ENCODE results near the gene KCNB1. TPM values are rescaled to one million over a fixed set of nuclear protein-coding genes. Genes with fewer than 3 reads are reported as not detected.

KCNB1 gene
- total RNA-seq, 1 experiment from 2014 or later, result 0.09 TPM

DNA sequence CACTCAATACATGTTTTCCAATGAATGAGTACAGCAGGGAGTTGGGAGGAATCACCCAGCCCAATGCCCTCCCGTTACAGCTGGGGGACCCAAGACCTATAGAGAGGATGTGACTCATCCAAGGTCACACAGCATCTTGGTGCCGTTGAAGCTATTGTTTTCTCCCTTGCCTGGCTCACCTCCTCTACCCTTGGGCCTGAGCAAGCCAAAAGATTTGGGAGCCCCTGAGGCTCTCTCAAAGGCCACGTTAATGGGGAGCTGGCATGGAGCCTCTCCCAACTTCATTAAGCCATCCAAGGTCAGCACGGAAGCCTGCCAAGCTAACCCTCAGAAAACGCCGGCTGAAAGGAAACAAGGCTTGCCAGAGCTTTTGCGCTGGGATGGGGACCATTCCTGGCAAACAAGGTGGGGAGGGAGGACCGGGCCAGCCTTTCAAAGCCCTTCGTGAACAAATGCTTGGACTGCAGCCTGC lies 30.4 kb downstream of the KCNB1 start:
- ChIA-PET POLR2A (no interaction called here), CTCF (interaction anchor here (1.2 kb wide), 1 partner anchor 90 kb away, joined by 3 read pairs; no protein-coding TSS in a partner anchor)
- intact Hi-C loops (cut with micrococcal nuclease; ENCODE audit: unreplicated experiment), result no loop called here
- peaks cover 26% of the 10 kb centered on the region for H3K27me3 Mint-ChIP-seq (ENCODE audit: insufficient read depth, unreplicated experiment)
- BruUV-seq (replicated peaks), result no TSS peak
- H3K27ac Mint-ChIP-seq (ENCODE audit: unreplicated experiment), result no peak overlapping the region
- H3K4me1 ChIP-seq, result no peaks in the 10 kb centered on the region
- H3K36me3 ChIP-seq (ENCODE audit: control insufficient read depth, insufficient read depth, low read length), result no peaks in the 10 kb centered on the region
- no peaks in the 10 kb centered on the region for H3K9me3 ChIP-seq
- no peaks in the 10 kb centered on the region for H3K36me3 Mint-ChIP-seq (ENCODE audit: insufficient read depth, unreplicated experiment)
- peaks cover 1% of the 10 kb centered on the region; the same call in 1 of the 2 replicates for H3K27me3 ChIP-seq (replicated peaks; ENCODE audit: control insufficient read depth, insufficient read depth, low read length)
- H3K4me3 Mint-ChIP-seq (ENCODE audit: unreplicated experiment), result no peak overlapping the region
- no peak for DNase-seq
- TF ChIP-seq, protein P1, sequence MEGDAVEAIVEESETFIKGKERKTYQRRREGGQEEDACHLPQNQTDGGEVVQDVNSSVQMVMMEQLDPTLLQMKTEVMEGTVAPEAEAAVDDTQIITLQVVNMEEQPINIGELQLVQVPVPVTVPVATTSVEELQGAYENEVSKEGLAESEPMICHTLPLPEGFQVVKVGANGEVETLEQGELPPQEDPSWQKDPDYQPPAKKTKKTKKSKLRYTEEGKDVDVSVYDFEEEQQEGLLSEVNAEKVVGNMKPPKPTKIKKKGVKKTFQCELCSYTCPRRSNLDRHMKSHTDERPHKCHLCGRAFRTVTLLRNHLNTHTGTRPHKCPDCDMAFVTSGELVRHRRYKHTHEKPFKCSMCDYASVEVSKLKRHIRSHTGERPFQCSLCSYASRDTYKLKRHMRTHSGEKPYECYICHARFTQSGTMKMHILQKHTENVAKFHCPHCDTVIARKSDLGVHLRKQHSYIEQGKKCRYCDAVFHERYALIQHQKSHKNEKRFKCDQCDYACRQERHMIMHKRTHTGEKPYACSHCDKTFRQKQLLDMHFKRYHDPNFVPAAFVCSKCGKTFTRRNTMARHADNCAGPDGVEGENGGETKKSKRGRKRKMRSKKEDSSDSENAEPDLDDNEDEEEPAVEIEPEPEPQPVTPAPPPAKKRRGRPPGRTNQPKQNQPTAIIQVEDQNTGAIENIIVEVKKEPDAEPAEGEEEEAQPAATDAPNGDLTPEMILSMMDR (IDR thresholded peaks at IDR 0.05; ENCODE audit: insufficient read depth in 1 of 2, low read depth in 1 of 2, low read length in 1 of 2, severe bottlenecking in 1 of 2, unreplicated experiment in 1 of 2), result no peak
- no peak overlapping the region for H3K4me3 ChIP-seq (ENCODE audit: low read depth, low read length)
- no peaks in the 10 kb centered on the region for H3K9me3 Mint-ChIP-seq (ENCODE audit: unreplicated experiment)
- H3K4me1 Mint-ChIP-seq (ENCODE audit: low read depth, unreplicated experiment), result no peaks in the 10 kb centered on the region

DNA sequence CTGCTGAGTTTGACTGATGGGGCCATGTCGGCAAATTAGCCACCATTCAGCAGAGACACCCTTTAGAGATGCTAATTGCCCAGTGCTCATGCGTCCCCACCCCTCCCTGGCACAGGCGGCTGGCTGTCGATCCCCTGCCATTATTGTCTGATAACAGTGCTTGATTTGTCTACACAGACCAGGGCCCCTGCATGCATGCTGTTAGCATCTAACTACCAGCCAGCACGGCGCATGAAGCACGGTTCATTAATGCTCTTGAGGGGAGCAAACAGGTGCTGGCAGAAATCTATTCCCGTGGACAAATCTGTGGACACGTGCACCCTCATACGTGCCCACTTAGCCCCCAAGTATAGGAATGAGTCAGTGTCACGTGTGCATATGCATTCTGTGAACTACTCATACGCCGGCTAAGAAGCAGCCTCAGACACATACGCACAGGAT lies 32.2 kb downstream of the KCNB1 start:
- POLR2A ChIA-PET, result no interaction called here
- no peaks in the 10 kb centered on the region for H3K4me1 Mint-ChIP-seq (ENCODE audit: low read depth, unreplicated experiment)
- H3K27ac Mint-ChIP-seq (ENCODE audit: unreplicated experiment), result no peak overlapping the region

DNA sequence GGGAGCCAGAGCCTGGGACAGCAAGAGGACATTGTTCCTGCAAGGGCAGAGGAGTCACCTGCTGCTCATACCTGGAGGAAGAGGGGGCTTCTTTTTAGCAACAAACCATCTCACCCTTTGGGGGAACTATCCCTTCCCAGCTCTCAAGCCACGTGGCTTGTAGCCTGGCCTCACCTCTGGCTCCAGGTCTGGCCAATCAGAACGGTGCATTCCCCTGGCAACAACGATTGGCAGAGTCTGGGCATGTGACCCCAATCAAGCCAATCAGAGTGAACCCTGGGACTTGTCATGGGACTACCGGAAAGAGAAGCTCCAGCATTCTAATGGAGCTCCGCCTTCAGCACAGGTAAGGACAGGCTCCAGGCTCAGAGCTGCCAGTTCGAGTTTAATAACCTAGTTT lies 33.6 kb downstream of the KCNB1 start:
- DNase-seq, result peak; percentile 68 to 81
- H3K4me3 ChIP-seq (ENCODE audit: low read depth, low read length), result no peak overlapping the region
- POLR2A ChIA-PET, result interaction anchor here (0.5 kb wide), 2 partner anchors 171 to 308 kb away, joined by 3 read pairs; partner anchors contain the start of gene ZNFX1
- H3K36me3 ChIP-seq (ENCODE audit: control insufficient read depth, insufficient read depth, low read length), result no peaks in the 10 kb centered on the region
- H3K9me3 Mint-ChIP-seq (ENCODE audit: unreplicated experiment), result no peaks in the 10 kb centered on the region
- no peak overlapping the region for H3K27ac Mint-ChIP-seq (ENCODE audit: unreplicated experiment)
- H3K4me1 ChIP-seq, result no peaks in the 10 kb centered on the region
- H3K27me3 ChIP-seq (replicated peaks; ENCODE audit: control insufficient read depth, insufficient read depth, low read length), result peaks cover under 1% of the 10 kb centered on the region; the same call in 1 of the 2 replicates
- no peak overlapping the region for H3K4me3 Mint-ChIP-seq (ENCODE audit: unreplicated experiment)
- H3K27me3 Mint-ChIP-seq (ENCODE audit: insufficient read depth, unreplicated experiment), result peaks cover 26% of the 10 kb centered on the region
- TF ChIP-seq, protein P1 (IDR thresholded peaks at IDR 0.05; ENCODE audit: insufficient read depth in 1 of 2, low read depth in 1 of 2, low read length in 1 of 2, severe bottlenecking in 1 of 2, unreplicated experiment in 1 of 2), result no peak
- intact Hi-C loops (cut with micrococcal nuclease; ENCODE audit: unreplicated experiment), result no loop called here
- H3K9me3 ChIP-seq, result no peaks in the 10 kb centered on the region
- no peaks in the 10 kb centered on the region for H3K36me3 Mint-ChIP-seq (ENCODE audit: insufficient read depth, unreplicated experiment)
- H3K4me1 Mint-ChIP-seq (ENCODE audit: low read depth, unreplicated experiment), result no peaks in the 10 kb centered on the region
- BruUV-seq (replicated peaks), result no TSS peak
- CTCF ChIA-PET, result interaction anchor here (0.7 kb wide), 1 partner anchor 35 kb away, joined by 3 read pairs; no protein-coding TSS in a partner anchor

More for the DNA sequence above, 32.2 kb downstream of the KCNB1 start:
- Histone ChIP-seq H3K36me3 (ENCODE audit: control insufficient read depth, insufficient read depth, low read length) (no peaks in the 10 kb centered on the region), H3K27me3 (replicated peaks; ENCODE audit: control insufficient read depth, insufficient read depth, low read length) (peaks cover 1% of the 10 kb centered on the region; the same call in 1 of the 2 replicates), H3K9me3 (no peaks in the 10 kb centered on the region), H3K4me3 (ENCODE audit: low read depth, low read length) (no peak overlapping the region), H3K4me1 (no peaks in the 10 kb centered on the region)
- Mint-ChIP-seq H3K27me3 (ENCODE audit: insufficient read depth, unreplicated experiment) (peaks cover 23% of the 10 kb centered on the region), H3K9me3 (ENCODE audit: unreplicated experiment) (no peaks in the 10 kb centered on the region), H3K4me3 (ENCODE audit: unreplicated experiment) (no peak overlapping the region), H3K36me3 (ENCODE audit: insufficient read depth, unreplicated experiment) (no peaks in the 10 kb centered on the region)
- no TSS peak for BruUV-seq (replicated peaks)
- CTCF ChIA-PET, result no interaction called here
- intact Hi-C loops (cut with micrococcal nuclease; ENCODE audit: unreplicated experiment), result no loop called here
- no peak for DNase-seq
- TF ChIP-seq, protein P1 (IDR thresholded peaks at IDR 0.05; ENCODE audit: insufficient read depth in 1 of 2, low read depth in 1 of 2, low read length in 1 of 2, severe bottlenecking in 1 of 2, unreplicated experiment in 1 of 2), result no peak

Measured in Caco-2 (cell line).